Neural progenitor cell (in vitro differentiated cells): ENCODE results near the gene DPH3.

Experiments used
- CTCF ChIP-seq: fragments of 200-600 bp; sonication (generic); IDR thresholded peaks from 2 replicates; pipeline ENCODE4 v1.5.1; 2017; ENCODE audit warnings: antibody characterized with exemption, mild to moderate bottlenecking
- EZH2 ChIP-seq: fragments of 200-600 bp; sonication (generic); IDR thresholded peaks from 2 replicates; pipeline ENCODE4 v1.6.1; 2017; ENCODE audit warnings: antibody characterized with exemption, mild to moderate bottlenecking, moderate library complexity
- EZH2phosphoT487 ChIP-seq: fragments of 200-600 bp; sonication (generic); IDR thresholded peaks from 2 replicates; pipeline ENCODE4 v1.6.1; 2017; ENCODE audit warnings: antibody characterized with exemption

- no peak for TF ChIP-seq CTCF
- TF ChIP-seq EZH2: no peak
- no peak for TF ChIP-seq EZH2phosphoT487
Observed at GRCh38 chr3:16272588-16272987, 7.8 kb upstream of the DPH3 start.
